GM18873 (cell line): ENCODE measurements around the gene SCRG1.
A peak's percentile ranks its signal among the peaks of the same experiment; 100 is the strongest.

Source experiments
- ATAC-seq: cut with Tn5 transposase; IDR thresholded peaks from one replicate; pipeline ENCODE4 v1.9.1; 2021; ENCODE audit warnings: mild to moderate bottlenecking, moderate library complexity, moderate number of reproducible peaks; ENCODE audit not compliant: unreplicated experiment, low FRiP score

Gene SCRG1

DNA sequence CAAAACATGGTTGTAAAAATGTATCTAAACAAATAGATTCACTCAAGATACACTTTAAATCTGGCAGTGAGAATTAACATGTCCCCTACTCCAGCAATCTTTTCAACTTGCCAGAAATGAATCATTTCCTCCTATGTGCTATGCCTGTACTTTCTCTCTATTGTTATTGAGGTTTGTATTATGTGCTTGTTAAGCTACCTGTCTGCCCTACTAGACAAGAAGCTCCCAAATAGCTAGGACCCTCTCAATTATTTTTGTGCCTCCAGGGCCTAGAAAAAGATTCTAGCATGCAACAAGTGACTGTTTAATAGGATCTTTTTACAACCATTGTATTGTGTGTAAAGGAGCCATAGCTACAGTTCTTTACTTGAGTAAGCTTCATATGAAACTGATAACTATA is 31.6 kb downstream of the SCRG1 start:
- peak; percentile 23 for ATAC-seq

- no peak for ATAC-seq
Observed at GRCh38 chr4:173365359-173365996, 33.4 kb downstream of the SCRG1 start.

GRCh38 chr4:173362666-173363065 is 36.2 kb downstream of the SCRG1 start:
- ATAC-seq, result no peak

- no peak for ATAC-seq
Observed at GRCh38 chr4:173360587-173361221, 38.2 kb downstream of the SCRG1 start.

GRCh38 chr4:173357939-173358338 is 41.0 kb downstream of the SCRG1 start:
- ATAC-seq, result no peak

- ATAC-seq, result no peak
Observed at GRCh38 chr4:173347467-173347866, 51.4 kb downstream of the SCRG1 start.

GRCh38 chr4:173346074-173346473 is 52.8 kb downstream of the SCRG1 start:
- ATAC-seq, result no peak

GRCh38 chr4:173345648-173346047 is 53.3 kb downstream of the SCRG1 start:
- no peak for ATAC-seq

DNA sequence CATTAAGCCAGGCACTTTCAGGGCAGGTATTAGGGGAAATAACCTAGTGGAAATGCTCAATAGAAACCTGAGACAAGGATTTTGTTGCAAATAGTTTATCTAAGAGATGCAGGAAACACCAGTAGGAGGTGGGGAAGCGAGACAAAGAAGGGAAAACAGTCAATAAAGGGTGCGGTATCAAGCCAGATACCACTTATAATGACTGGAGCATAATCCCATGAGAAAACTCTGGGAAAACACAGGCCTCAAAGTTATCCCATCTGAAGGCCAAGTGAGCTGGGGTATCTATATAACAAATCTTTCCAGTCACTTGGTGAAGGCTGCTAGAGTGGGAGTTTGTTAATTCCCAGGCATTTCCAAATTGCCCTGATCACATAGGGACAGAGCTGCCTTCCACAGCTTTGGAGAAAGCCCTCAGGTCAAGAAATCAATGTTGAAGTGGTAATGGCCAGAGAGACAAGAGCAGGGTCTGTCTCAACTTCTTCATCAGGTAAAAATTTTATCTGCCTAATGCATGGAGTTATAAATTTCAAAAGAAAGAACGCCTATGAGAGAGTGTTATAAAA is 55.0 kb downstream of the SCRG1 start:
- ATAC-seq, result no peak

DNA sequence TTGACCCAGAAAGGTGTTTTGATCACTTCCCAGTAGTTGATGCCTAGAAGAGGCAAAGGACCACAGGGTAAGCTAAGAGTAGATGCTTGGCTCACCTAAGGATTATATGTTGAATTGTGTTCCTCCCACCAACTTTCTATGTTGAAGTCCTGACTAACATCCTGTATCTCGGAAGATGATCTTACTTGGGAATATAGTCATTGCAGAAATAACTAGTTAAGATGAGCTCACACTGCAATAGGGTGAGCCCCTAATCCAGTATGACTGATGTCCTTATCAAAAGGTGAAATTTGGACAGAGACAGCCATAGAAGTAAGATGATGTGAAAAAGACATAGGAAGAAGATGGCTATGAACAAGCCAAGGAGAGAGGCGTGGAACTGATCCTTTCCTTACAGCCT is 61.5 kb downstream of the SCRG1 start:
- ATAC-seq, result no peak

DNA sequence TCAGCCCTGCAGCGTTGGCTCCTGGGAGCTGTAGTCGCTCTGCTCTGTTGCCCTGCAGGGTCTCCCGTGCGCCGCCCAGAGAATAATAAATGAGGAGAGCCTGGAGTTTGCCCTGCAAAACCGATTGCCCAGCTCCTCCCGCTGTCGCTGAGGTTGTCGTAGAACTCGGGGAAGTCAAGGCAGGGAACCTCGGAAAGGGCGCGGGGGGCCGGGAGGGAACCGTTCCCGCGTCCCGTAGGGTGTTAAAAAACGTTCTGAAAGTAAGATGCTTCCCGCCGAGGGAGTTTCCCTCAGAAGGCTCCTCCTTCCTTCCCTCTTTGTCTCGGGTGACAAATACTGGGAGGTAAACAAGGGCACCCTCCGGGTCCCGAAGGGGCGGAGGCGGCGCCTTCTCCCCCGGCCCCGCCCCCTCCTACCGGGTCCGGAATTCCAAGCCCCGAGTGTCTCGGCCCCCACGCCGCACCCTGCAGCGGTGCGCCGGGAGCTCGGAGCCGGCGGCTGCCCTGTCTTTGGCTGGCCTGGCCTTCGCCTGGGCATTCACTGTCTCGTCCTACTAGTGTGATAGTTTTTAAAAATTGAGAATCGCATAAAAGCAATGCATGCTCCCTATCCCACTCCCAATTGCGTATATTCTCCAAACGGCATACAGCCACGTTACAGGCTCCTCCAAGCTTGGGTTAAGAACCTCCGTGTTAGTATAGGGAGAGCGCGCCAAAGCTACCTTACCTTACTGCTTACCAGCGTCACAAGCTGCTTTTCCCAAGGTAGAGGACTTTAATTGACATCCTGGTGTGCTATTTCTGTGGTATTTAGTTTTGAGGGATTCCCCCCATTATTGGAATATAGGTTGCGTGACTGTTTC is 63.8 kb downstream of the SCRG1 start:
- peak; percentile 31 for ATAC-seq
